ENCODE measurements around the gene ZSCAN12.

The ZSCAN12 gene

GRCh38 chr6:28330041-28330440 lies 69.5 kb downstream of the ZSCAN12 start:
- H3K4me3 ChIP-seq (IDR thresholded peaks at IDR 0.05; ENCODE audit: insufficient read depth, low read depth, low read length): no peak overlapping the region
- H3K4me1 ChIP-seq (ENCODE audit: low read depth, poor library complexity, severe bottlenecking): no peaks in the 10 kb centered on the region
- H3K79me2 ChIP-seq (ENCODE audit: insufficient read depth, low read depth): no peaks in the 10 kb centered on the region
- no peaks in the 10 kb centered on the region for H3K36me3 ChIP-seq (ENCODE audit: insufficient read depth)
- H3K27ac ChIP-seq: no peak overlapping the region
- TF ChIP-seq CTCF (conservative IDR thresholded peaks at IDR 0.05; ENCODE audit: low read depth, low read length): no peak
- no peaks in the 10 kb centered on the region for H3K27me3 ChIP-seq (ENCODE audit: insufficient read depth, low read depth)
- no peaks in the 10 kb centered on the region for H4K20me1 ChIP-seq (ENCODE audit: insufficient read depth)
- H3K4me2 ChIP-seq: no peak overlapping the region
- H2AFZ ChIP-seq (ENCODE audit: low read depth): no peak overlapping the region
- H3K9ac ChIP-seq: no peak overlapping the region

Data from KMS-11 (cell line).